HCT116 (cell line): Measurements from ENCODE around the gene KDELR1. TPM values are rescaled to one million over a fixed set of nuclear protein-coding genes. Genes with fewer than 3 reads are reported as not detected.
A peak's percentile ranks its signal among the peaks of the same experiment; 100 is the strongest.
"Not testable (repeated sequence)": the region's sequence is repeated elsewhere in the genome, so short reads cannot be mapped to it uniquely, and the experiment has no call there.

Source experiments
- ATAC-seq: fragments of 200-7000 bp; cut with Tn5 transposase; 2 replicates; pipeline ENCODE4 v1.9.1; 2020; ENCODE audit warnings: mild to moderate bottlenecking, moderate library complexity
- BruUV-seq: library from RNA; stranded (reverse); fragments of 400-500 nt; replicated peaks from 2 replicates; lab custom pipeline; 2021; lab: Mats Ljungman, UMichigan
- CTCF ChIA-PET: fragments of 300-600 bp; sonication (Branson Sonifier 250); formaldehyde crosslinking; loops from one replicate; lab custom pipeline; 2021; ENCODE audit warnings: antibody characterized with exemption; lab: Charles Lee
- POLR2A ChIA-PET: fragments of 300-600, 350-600 bp; sonication (Branson Sonifier 250); formaldehyde crosslinking; loops from one replicate; lab custom pipeline; 2021; ENCODE audit warnings: antibody characterized with exemption; lab: Charles Lee
- RAD21 ChIA-PET, 2 experiments: fragments of 300-600 bp; sonication (Branson Sonifier 250); formaldehyde crosslinking; loops; one replicate each; lab custom pipeline; 2023; ENCODE audit warnings: low total read pairs in 2 of 2; ENCODE audit not compliant: uncharacterized antibody in 2 of 2, unreplicated experiment in 2 of 2, low non-redundant PET in 1 of 2; lab: Charles Lee
- DNase-seq: peaks from one replicate; pipeline ENCODE4 v3.0.0-alpha.2; 2010; ENCODE audit warnings: low read depth, low spot score
- H2AFZ ChIP-seq: fragments of 200-600 bp; shearing (Covaris generic), sonication (generic); 2 replicates; pipeline ENCODE4 v1.6.1; 2017; ENCODE audit warnings: low read depth, mixed run types, mixed read lengths, antibody characterized with exemption, low read length; ENCODE audit not compliant: poor library complexity, severe bottlenecking
- H3K27ac ChIP-seq: 2 replicates; pipeline ENCODE4 v1.5.1; 2012; ENCODE audit warnings: low read depth, low read length
- H3K27me3 ChIP-seq: fragments of 200-600 bp; sonication (generic); 2 replicates; pipeline ENCODE4 v1.6.1; 2016; ENCODE audit warnings: mixed run types, low read length, mixed read lengths; ENCODE audit not compliant: insufficient read depth
- H3K36me3 ChIP-seq, 2 experiments: fragments of 200-500 bp in 1 of 2; fragments of 200-600 bp in 1 of 2; sonication (Bioruptor generic) in 1 of 2; sonication (generic) in 1 of 2; 2 replicates each; pipeline versions ENCODE4 v1.5.1 to v1.6.1; 2014 to 2016; ENCODE audit warnings: low read length in 2 of 2, inconsistent platforms in 1 of 2, mixed read lengths in 1 of 2, mixed run types in 1 of 2; ENCODE audit not compliant: insufficient read depth in 2 of 2, control insufficient read depth in 1 of 2
- H3K4me1 ChIP-seq, 2 experiments: fragments of 200-600 bp in 1 of 2; sonication (generic) in 1 of 2; 2 replicates each; pipeline versions ENCODE4 v1.5.1 to v1.6.1; 2012 to 2017; ENCODE audit warnings: low read length in 2 of 2, inconsistent platforms in 1 of 2, mild to moderate bottlenecking in 1 of 2, mixed read lengths in 1 of 2, mixed run types in 1 of 2, moderate library complexity in 1 of 2; ENCODE audit not compliant: insufficient read depth in 2 of 2, control insufficient read depth in 1 of 2
- H3K4me2 ChIP-seq: fragments of 200-600 bp; sonication (generic); 2 replicates; pipeline ENCODE4 v1.6.1; 2017; ENCODE audit warnings: mixed run types, low read length, mixed read lengths
- H3K4me3 ChIP-seq, 2 experiments: fragments of 200-600 bp in 1 of 2; sonication (generic) in 1 of 2; replicated peaks in 1 of 2; 2 replicates each; pipeline ENCODE4 v1.5.1; 2011 to 2016; ENCODE audit warnings: low read length in 2 of 2, control low read depth in 1 of 2, low read depth in 1 of 2, mild to moderate bottlenecking in 1 of 2, mixed read lengths in 1 of 2, mixed run types in 1 of 2
- H3K79me2 ChIP-seq: fragments of 200-600 bp; sonication (generic); 2 replicates; pipeline ENCODE4 v1.6.1; 2017; ENCODE audit warnings: mild to moderate bottlenecking, mixed run types, low read length, moderate library complexity, mixed read lengths; ENCODE audit not compliant: insufficient read depth
- H3K9ac ChIP-seq: fragments of 200-600 bp; sonication (generic); 2 replicates; pipeline ENCODE4 v1.6.1; 2016; ENCODE audit warnings: low read length, mixed read lengths
- H3K9me2 ChIP-seq: fragments of 200-600 bp; sonication (generic), shearing (Covaris generic); 2 replicates; pipeline ENCODE4 v1.6.1; 2017; ENCODE audit warnings: mixed run types, mild to moderate bottlenecking, moderate library complexity; ENCODE audit not compliant: insufficient read depth
- H3K9me3 ChIP-seq, 2 experiments: fragments of 200-500 bp in 1 of 2; fragments of 200-600 bp in 1 of 2; sonication (Bioruptor generic) in 1 of 2; sonication (generic) in 1 of 2; 2 replicates each; pipeline ENCODE4 v1.6.1; 2014 to 2017; ENCODE audit warnings: low read length in 2 of 2, mixed read lengths in 2 of 2, inconsistent platforms in 1 of 2, low read depth in 1 of 2, mild to moderate bottlenecking in 1 of 2, mixed run types in 1 of 2, moderate library complexity in 1 of 2; ENCODE audit not compliant: control insufficient read depth in 1 of 2, insufficient read depth in 1 of 2
- H4K20me1 ChIP-seq: fragments of 200-600 bp; sonication (generic), shearing (Covaris generic); 2 replicates; pipeline ENCODE4 v1.6.1; 2017; ENCODE audit warnings: mixed run types, mild to moderate bottlenecking, moderate library complexity; ENCODE audit not compliant: insufficient read depth
- EGR1 ChIP-seq: IDR thresholded peaks from 2 replicates; pipeline ENCODE4 v1.6.1; 2012; ENCODE audit warnings: low read depth
- RAD21 ChIP-seq: IDR thresholded peaks from 2 replicates; pipeline ENCODE4 v1.6.1; 2012; ENCODE audit warnings: low read depth, mild to moderate bottlenecking
- SIN3A ChIP-seq: IDR thresholded peaks from 2 replicates; pipeline ENCODE4 v1.6.1; 2012; ENCODE audit warnings: low read depth
- YY1 ChIP-seq: IDR thresholded peaks from 2 replicates; pipeline ENCODE4 v1.6.1; 2011; ENCODE audit warnings: low read length, low read depth, moderate library complexity, mild to moderate bottlenecking; ENCODE audit not compliant: insufficient replicate concordance; ENCODE audit errors: extremely low read depth
- intact Hi-C: fragments of 100-400 bp; cut with micrococcal nuclease; formaldehyde crosslinking; loops from 2 replicates; pipeline ENCODE4 v1.10.0; 2022
- total RNA-seq: library from RNA; stranded (reverse); gene quantifications from one replicate; pipeline ENCODE4 v1.2.1, GENCODE V29; 2021; ENCODE audit not compliant: unreplicated experiment
- TF ChIP-seq, protein P1 (sequence below): IDR thresholded peaks from 2 replicates; pipeline ENCODE4 v1.6.1; 2011; ENCODE audit warnings: mild to moderate bottlenecking, low read length, moderate library complexity; ENCODE audit not compliant: insufficient replicate concordance; ENCODE audit errors: extremely low read depth

The KDELR1 gene
- total RNA-seq, 1 experiment from 2014 or later = 212 TPM

GRCh38 chr19:48373567-48373966, 17.8 kb downstream of the KDELR1 start:
- peak overlapping the region; percentile 46; the same call in 1 of the 2 replicates for H3K4me2 ChIP-seq
- BruUV-seq = no TSS peak
- no peak for ATAC-seq
- H3K36me3 ChIP-seq = no peaks in the 10 kb centered on the region
- intact Hi-C loops = no loop called here
- H3K9ac ChIP-seq = no peak overlapping the region
- no peaks in the 10 kb centered on the region for H3K79me2 ChIP-seq
- CTCF ChIA-PET = interaction anchor here (1.2 to 1.3 kb wide), 2 partner anchors 9 to 18 kb away, joined by 3 to 6 read pairs; partner anchors contain the start of genes SYNGR4 and TMEM143
- TF ChIP-seq YY1 = no peak
- no peaks in the 10 kb centered on the region for H3K27me3 ChIP-seq
- POLR2A ChIA-PET = no interaction called here
- no peak overlapping the region for H2AFZ ChIP-seq
- RAD21 ChIA-PET = no interaction called here
- H3K4me1 ChIP-seq = peaks cover 21 to 29% of the 10 kb centered on the region in 2 experiments; a peak in 3 of 4 replicates
- H3K9me2 ChIP-seq = no peaks in the 10 kb centered on the region
- DNase-seq = no peak
- H3K4me3 ChIP-seq = no peak overlapping the region
- no peaks in the 10 kb centered on the region for H4K20me1 ChIP-seq
- H3K27ac ChIP-seq = no peak overlapping the region; the same call in 1 of the 2 replicates
- H3K9me3 ChIP-seq = no peaks in the 10 kb centered on the region

- Histone ChIP-seq H3K4me1 (peaks cover 14 to 22% of the 10 kb centered on the region in 2 experiments; a peak in 3 of 4 replicates), H3K4me3 (no peak overlapping the region), H3K9me2 (no peaks in the 10 kb centered on the region), H3K4me2 (peak overlapping the region; percentile 46), H3K79me2 (no peaks in the 10 kb centered on the region), H3K27me3 (no peaks in the 10 kb centered on the region), H4K20me1 (no peaks in the 10 kb centered on the region), H2AFZ (no peak overlapping the region), H3K27ac (peak overlapping the region; percentile 51; the same call in 1 of the 2 replicates), H3K9me3 (no peaks in the 10 kb centered on the region), H3K36me3 (no peaks in the 10 kb centered on the region), H3K9ac (no peak overlapping the region)
- TF ChIP-seq EGR1 (peak; percentile 56; the same call in 1 of the 2 replicates), RAD21 (no peak), SIN3A (no peak)
- TF ChIP-seq, protein P1, sequence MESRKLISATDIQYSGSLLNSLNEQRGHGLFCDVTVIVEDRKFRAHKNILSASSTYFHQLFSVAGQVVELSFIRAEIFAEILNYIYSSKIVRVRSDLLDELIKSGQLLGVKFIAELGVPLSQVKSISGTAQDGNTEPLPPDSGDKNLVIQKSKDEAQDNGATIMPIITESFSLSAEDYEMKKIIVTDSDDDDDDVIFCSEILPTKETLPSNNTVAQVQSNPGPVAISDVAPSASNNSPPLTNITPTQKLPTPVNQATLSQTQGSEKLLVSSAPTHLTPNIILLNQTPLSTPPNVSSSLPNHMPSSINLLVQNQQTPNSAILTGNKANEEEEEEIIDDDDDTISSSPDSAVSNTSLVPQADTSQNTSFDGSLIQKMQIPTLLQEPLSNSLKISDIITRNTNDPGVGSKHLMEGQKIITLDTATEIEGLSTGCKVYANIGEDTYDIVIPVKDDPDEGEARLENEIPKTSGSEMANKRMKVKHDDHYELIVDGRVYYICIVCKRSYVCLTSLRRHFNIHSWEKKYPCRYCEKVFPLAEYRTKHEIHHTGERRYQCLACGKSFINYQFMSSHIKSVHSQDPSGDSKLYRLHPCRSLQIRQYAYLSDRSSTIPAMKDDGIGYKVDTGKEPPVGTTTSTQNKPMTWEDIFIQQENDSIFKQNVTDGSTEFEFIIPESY = no peak
- ATAC-seq (0 out of 2 replicates have a peak, but pooled peaks have one; percentile 28), DNase-seq (no peak)
- CTCF ChIA-PET = interaction anchor here (1.2 to 1.3 kb wide), 2 partner anchors 9 to 19 kb away, joined by 3 to 6 read pairs; partner anchors contain the start of genes SYNGR4 and TMEM143
- RAD21 ChIA-PET = no interaction called here
- no TSS peak for BruUV-seq
- POLR2A ChIA-PET = interaction anchor here (1.1 kb wide), 1 partner anchor 18 kb away, joined by 4 read pairs; the partner anchor contains the start of gene KDELR1
- intact Hi-C loops = no loop called here
Observed at GRCh38 chr19:48372904-48373303, 18.4 kb downstream of the KDELR1 start.

DNA sequence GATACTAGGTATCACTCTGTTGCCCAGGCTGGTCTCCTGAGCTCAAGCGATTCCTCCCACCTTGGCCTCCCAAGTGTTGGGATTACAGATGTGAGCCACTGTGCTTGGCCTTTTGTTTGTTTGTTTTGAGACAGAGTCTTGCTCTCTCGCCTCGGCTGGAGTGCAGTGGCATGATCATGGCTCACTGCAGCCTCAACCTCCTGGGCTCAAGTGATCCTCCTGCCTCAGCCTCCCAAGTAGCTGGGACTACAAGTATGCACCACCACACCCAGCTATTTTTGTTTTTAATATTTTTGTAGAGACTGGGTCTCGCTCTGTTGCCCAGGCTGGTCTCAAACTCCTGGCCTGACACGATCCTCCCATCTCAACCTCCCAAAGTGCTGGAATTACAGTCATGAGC, 19.6 kb downstream of the KDELR1 start:
- H3K9me3 ChIP-seq, intact Hi-C loops, H3K79me2 ChIP-seq, H3K4me2 ChIP-seq, H3K9ac ChIP-seq, H3K36me3 ChIP-seq, POLR2A ChIA-PET, H3K27me3 ChIP-seq, H3K4me3 ChIP-seq, H3K9me2 ChIP-seq, ATAC-seq, DNase-seq, H3K27ac ChIP-seq, H2AFZ ChIP-seq, H4K20me1 ChIP-seq, RAD21 ChIA-PET, BruUV-seq: not testable (repeated sequence)
- CTCF ChIA-PET = interaction anchor here (0.9 to 1.1 kb wide), 2 partner anchors 19 to 20 kb away, joined by 3 to 4 read pairs; partner anchors contain the start of gene KDELR1
- H3K4me1 ChIP-seq = peaks cover 14 to 18% of the 10 kb centered on the region in 2 experiments; a peak in 3 of 4 replicates
